ENCODE results near the gene EPB41.

Gene EPB41

DNA sequence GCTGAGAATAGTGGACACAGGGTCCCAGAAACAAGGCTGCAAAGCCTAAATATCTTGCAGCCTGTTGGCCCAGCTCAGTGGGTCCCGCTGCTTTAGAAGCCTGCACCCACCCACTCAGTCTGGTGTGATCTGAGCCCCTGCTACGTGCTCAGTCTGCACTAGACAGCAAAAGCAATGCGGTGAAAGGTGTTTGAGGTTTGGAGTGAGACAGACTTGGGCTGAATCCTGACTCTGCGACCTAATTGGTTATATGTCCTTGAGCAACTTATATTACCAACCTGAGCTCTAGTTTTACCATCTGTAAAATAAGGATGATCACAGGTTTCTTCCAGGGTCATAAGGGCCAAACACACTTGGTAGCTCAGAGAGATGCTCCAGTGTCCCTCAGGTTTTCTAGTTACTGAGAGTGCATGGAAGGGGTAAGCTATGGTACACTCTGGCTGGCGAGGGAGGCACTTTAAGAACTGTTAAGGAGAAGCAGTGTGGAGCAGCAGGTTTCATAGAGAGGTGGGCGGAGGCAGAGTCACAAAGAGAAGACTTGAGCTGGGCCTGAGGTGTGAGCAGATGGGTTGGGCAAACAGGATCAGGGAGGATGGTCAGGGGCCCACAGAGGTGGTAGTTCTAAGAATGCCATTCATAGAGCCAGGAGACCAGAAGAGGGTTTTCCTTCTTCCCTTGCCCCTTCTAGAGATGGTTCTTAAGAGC lies 199.2 kb downstream of the EPB41 start:
- TF ChIP-seq, protein P1, sequence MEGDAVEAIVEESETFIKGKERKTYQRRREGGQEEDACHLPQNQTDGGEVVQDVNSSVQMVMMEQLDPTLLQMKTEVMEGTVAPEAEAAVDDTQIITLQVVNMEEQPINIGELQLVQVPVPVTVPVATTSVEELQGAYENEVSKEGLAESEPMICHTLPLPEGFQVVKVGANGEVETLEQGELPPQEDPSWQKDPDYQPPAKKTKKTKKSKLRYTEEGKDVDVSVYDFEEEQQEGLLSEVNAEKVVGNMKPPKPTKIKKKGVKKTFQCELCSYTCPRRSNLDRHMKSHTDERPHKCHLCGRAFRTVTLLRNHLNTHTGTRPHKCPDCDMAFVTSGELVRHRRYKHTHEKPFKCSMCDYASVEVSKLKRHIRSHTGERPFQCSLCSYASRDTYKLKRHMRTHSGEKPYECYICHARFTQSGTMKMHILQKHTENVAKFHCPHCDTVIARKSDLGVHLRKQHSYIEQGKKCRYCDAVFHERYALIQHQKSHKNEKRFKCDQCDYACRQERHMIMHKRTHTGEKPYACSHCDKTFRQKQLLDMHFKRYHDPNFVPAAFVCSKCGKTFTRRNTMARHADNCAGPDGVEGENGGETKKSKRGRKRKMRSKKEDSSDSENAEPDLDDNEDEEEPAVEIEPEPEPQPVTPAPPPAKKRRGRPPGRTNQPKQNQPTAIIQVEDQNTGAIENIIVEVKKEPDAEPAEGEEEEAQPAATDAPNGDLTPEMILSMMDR (IDR thresholded peaks at IDR 0.05; ENCODE audit: low read depth, low read length): no peak
- TF ChIP-seq, protein P2, sequence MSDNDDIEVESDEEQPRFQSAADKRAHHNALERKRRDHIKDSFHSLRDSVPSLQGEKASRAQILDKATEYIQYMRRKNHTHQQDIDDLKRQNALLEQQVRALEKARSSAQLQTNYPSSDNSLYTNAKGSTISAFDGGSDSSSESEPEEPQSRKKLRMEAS (IDR thresholded peaks at IDR 0.05; ENCODE audit: low read depth, low read length): no peak
- TF ChIP-seq POLR2A (IDR thresholded peaks at IDR 0.05; ENCODE audit: extremely low read depth, insufficient read length) (no peak), MYC (IDR thresholded peaks at IDR 0.05; ENCODE audit: low read depth, low read length) (no peak)
- no peak for DNase-seq (ENCODE audit: low read depth)
- H3K4me3 ChIP-seq (ENCODE audit: low read depth, low read length): no peak overlapping the region

DNA sequence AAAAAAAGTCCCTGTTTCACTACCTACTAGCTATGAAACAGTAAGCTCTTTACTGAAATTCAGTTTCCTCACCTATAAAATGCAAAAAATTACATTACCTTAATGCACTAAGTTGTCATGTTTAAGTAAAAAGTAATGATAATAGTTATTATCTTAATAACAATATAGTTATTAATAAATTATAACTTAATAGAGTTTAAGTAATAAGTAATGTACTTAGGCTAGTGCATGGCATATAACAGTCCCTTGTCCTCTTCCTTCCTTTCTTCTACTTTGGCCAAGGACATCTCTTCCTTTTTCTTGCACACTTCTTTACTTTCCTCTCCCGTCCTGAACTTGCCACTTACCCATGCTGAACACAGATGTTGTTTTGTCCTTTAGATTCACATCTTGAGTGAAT lies 200.3 kb downstream of the EPB41 start:
- TF ChIP-seq, protein P1 (IDR thresholded peaks at IDR 0.05; ENCODE audit: low read depth, low read length): no peak
- no peak for TF ChIP-seq POLR2A (IDR thresholded peaks at IDR 0.05; ENCODE audit: extremely low read depth, insufficient read length)
- TF ChIP-seq MYC (IDR thresholded peaks at IDR 0.05; ENCODE audit: low read depth, low read length): no peak
- TF ChIP-seq, protein P2 (IDR thresholded peaks at IDR 0.05; ENCODE audit: low read depth, low read length): no peak
- no peak overlapping the region for H3K4me3 ChIP-seq (ENCODE audit: low read depth, low read length)
- DNase-seq (ENCODE audit: low read depth): no peak

GRCh38 chr1:29117381-29117780 lies 203.0 kb downstream of the EPB41 start:
- no peak for DNase-seq (ENCODE audit: low read depth)
- H3K4me3 ChIP-seq (ENCODE audit: low read depth, low read length): no peak overlapping the region
- TF ChIP-seq, protein P2 (IDR thresholded peaks at IDR 0.05; ENCODE audit: low read depth, low read length): no peak
- TF ChIP-seq, protein P1 (IDR thresholded peaks at IDR 0.05; ENCODE audit: low read depth, low read length): no peak

- TF ChIP-seq MYC (IDR thresholded peaks at IDR 0.05; ENCODE audit: low read depth, low read length) (no peak), POLR2A (IDR thresholded peaks at IDR 0.05; ENCODE audit: extremely low read depth, insufficient read length) (no peak)
- TF ChIP-seq, protein P2 (IDR thresholded peaks at IDR 0.05; ENCODE audit: low read depth, low read length): no peak
- TF ChIP-seq, protein P1 (IDR thresholded peaks at IDR 0.05; ENCODE audit: low read depth, low read length): no peak
- no peak overlapping the region for H3K4me3 ChIP-seq (ENCODE audit: low read depth, low read length)
- DNase-seq (ENCODE audit: low read depth): no peak
Observed at GRCh38 chr1:29119121-29119929, 205.0 kb downstream of the EPB41 start.

DNA sequence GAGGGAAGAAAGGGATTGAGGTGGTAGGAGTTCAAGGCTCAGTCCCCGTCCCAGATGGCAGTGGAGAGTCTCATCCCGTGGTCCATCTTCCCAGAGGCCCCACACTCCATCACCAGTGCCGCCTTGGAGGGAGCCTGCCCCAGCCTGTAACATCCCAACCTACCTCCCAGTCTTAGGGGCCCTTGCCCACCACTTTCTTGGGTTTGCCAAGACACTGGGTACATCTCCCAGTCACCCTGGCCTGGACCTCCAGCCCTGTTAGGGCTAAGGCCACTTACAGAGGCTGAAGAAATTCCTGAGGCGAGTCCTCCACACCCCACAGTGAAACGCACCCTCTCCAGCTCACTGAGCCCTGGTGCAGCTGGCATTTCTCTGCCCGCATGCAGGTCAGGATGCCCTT lies 206.0 kb downstream of the EPB41 start:
- DNase-seq (ENCODE audit: low read depth): no peak
- TF ChIP-seq, protein P1 (IDR thresholded peaks at IDR 0.05; ENCODE audit: low read depth, low read length): no peak
- TF ChIP-seq, protein P2 (IDR thresholded peaks at IDR 0.05; ENCODE audit: low read depth, low read length): no peak
- TF ChIP-seq MYC (IDR thresholded peaks at IDR 0.05; ENCODE audit: low read depth, low read length) (no peak), POLR2A (IDR thresholded peaks at IDR 0.05; ENCODE audit: extremely low read depth, insufficient read length) (no peak)
- no peak overlapping the region for H3K4me3 ChIP-seq (ENCODE audit: low read depth, low read length)
